Activated T-helper 1 cell treated with anti-CD3 and anti-CD28 coated beads, Interleukin-12 subunit alpha, Interleukin-12 subunit beta, Interleukin-2, Interleukin-4 antibody, amounts not matched to agents 30 ng/mL and 10 ng/mL and 1 ng/mL, durations not matched to agents 14 hours and 24 hours and 36 hours (primary cell): ENCODE data around the gene IL21R. TPM values are rescaled to one million over a fixed set of nuclear protein-coding genes. Genes with fewer than 3 reads are reported as not detected.

Experiments used
- DNase-seq: peaks from one replicate; pipeline ENCODE4 v3.0.0; 2021; ENCODE audit warnings: low spot score
- H3K27ac Mint-ChIP-seq: one replicate; pipeline ENCODE4 v1.8.0; 2021; ENCODE audit warnings: mild to moderate bottlenecking, mixed read lengths
- H3K27me3 Mint-ChIP-seq: one replicate; pipeline ENCODE4 v1.8.0; 2022; ENCODE audit warnings: mild to moderate bottlenecking, moderate library complexity, mixed read lengths; ENCODE audit not compliant: insufficient read depth
- H3K36me3 Mint-ChIP-seq: one replicate; pipeline ENCODE4 v1.8.0; 2021; ENCODE audit warnings: low read depth, mixed read lengths
- H3K4me1 Mint-ChIP-seq: one replicate; pipeline ENCODE4 v1.8.0; 2021; ENCODE audit warnings: low read depth, mixed read lengths
- H3K4me3 Mint-ChIP-seq: one replicate; pipeline ENCODE4 v1.8.0; 2021; ENCODE audit warnings: mild to moderate bottlenecking, moderate library complexity, mixed read lengths
- H3K9me3 Mint-ChIP-seq: one replicate; pipeline ENCODE4 v1.8.0; 2021; ENCODE audit warnings: mixed read lengths
- intact Hi-C: fragments of 100-400 bp; cut with micrococcal nuclease; formaldehyde crosslinking; loops from one replicate; pipeline ENCODE4 v1.15.1; 2024
- total RNA-seq: library from RNA; stranded (reverse); gene quantifications from 2 replicates; pipeline ENCODE4 v1.2.3, GENCODE V29; 2022

The IL21R gene
- total RNA-seq, 1 donor from 2014 or later = 101 TPM

DNA sequence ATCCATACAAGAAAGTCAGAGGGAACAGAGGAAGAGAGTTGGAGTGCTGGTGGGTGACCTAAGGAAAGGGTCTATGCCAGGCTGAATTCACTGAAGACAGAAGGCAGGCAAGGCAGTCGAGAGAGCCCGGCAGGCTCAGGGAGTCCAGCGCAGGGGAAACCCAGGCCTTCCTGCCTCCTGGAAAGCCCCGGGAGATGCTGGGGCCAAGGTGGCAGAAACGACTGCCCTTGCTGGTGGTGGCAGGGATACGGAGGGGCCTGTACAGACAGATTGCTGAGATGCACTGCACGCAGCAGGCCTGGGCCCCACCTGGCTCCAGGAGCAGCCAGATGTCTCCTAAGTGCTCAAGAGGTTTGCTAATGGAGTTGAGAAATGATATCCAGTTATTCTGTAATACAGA, 87.9 kb downstream of the IL21R start:
- intact Hi-C loops = no loop called here
- Mint-ChIP-seq H3K36me3 (peaks cover 43% of the 10 kb centered on the region), H3K27ac (no peak overlapping the region), H3K4me1 (no peaks in the 10 kb centered on the region), H3K4me3 (no peak overlapping the region), H3K9me3 (no peaks in the 10 kb centered on the region), H3K27me3 (no peaks in the 10 kb centered on the region)
- no peak for DNase-seq

DNA sequence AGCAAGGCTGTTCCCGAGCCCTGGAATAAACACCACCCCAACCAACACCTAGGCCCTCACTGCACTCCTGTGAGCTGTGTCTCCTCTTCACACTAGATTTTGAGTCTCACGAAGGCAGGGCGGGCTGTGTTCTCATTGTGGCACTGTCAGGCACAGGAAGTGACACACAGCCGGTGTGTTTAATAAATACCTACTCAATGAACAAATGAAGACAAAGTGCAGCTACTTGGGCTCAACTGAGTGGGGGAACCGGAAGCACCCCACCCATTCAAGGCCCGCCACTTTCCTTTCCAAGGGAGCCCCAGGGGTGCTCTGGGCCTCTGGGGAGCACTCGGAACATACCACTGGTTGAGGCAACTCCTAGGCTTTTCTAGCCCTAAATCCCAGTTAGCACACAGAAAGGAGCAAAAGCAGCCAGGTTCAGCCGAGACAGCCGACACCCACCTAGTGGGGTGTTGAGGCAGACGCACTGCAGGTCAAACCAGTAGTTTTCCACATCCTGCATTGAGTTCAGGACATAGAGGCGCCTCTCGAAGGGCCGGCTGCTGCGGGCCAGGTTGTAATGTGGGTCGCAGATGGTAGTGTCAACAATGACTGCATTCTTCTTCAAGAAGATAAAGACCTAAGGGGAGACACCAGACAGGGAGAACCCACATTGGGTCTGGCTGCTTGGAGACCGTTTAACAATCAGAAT, 90.1 kb downstream of the IL21R start:
- Mint-ChIP-seq H3K4me3 (no peak overlapping the region), H3K9me3 (no peaks in the 10 kb centered on the region), H3K27me3 (no peaks in the 10 kb centered on the region), H3K4me1 (no peaks in the 10 kb centered on the region), H3K27ac (no peak overlapping the region), H3K36me3 (peaks cover 32% of the 10 kb centered on the region)
- intact Hi-C loops = no loop called here
- no peak for DNase-seq

DNA sequence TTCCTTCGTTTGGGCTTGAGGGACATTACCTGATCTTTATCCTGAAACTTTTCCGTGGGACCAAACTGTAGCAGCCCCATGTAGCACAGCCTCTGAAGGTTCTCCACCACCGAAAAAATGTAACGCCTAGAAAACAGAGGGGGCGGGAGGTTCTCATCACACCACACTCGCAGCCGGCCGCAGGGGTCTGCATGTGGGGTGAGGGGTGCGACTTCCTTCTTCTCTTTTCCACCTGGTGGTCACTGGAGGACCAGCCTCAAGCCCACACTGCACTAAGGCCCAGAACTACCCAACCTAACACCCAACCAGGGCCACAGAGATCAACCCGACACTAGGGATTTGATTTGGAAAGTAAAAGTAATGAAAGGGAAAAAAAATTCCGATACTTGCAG, 90.6 kb downstream of the IL21R start:
- no peaks in the 10 kb centered on the region for H3K27me3 Mint-ChIP-seq
- no peak overlapping the region for H3K27ac Mint-ChIP-seq

DNA sequence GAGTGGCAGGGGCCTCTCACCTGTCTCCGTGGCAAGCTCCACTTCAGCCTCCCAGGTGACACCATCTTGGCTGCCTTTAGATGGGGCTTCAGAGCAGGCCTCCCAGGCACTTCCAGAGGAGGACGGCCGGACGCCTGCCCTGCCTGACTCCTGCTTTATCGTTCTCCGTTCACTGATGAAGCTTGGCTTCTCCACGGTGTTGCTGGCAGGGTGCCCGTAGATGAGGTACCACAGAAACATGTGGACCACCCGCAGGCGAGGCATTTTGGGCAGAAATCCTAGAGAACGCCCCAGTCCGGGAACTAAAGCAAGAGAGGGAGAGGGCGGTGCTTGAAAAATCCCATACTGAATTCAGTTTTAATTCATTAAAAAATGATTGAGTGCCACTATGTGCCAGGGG, 93.2 kb downstream of the IL21R start:
- H3K27me3 Mint-ChIP-seq = no peaks in the 10 kb centered on the region

More for the DNA sequence above, 90.6 kb downstream of the IL21R start:
- Mint-ChIP-seq H3K36me3 (peaks cover 35% of the 10 kb centered on the region), H3K4me3 (no peak overlapping the region), H3K9me3 (no peaks in the 10 kb centered on the region), H3K4me1 (no peaks in the 10 kb centered on the region)
- no peak for DNase-seq
- intact Hi-C loops = no loop called here

DNA sequence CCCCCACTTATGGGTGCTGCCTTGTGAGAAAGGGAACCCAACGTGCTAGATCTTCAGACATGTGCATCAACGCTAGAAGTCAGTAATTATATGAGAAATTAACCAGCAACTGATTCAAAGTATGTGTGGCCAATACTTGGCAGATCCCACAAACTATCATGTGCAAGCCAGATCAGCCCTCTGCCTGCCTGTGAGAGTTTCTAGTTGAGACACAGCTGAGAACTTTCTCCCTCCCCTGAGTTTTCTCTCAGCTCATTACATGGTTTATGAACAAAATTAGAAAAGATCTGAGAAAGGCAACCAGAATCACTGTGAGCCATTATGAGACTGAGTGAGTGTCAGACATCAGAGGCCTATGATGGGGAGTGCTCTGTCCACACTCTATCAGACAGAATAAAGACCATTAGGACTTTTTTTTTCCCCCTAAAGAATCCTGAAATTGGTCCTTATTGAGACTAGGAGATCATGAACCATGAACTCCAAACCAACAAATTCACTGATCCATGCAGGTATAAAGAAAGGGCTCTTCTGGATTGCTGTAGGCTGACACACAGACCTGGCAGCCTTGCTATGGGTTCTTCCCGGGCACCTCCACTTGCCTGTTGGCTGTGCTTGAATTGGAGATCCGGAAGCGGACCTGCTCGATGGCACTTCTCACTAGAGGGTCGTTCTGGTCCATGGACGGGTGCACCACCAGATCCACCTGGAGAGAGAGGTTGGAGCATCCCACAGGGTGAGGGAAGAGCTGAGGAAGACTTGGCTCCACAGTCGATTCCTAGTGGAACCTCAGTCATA, 96.3 kb downstream of the IL21R start:
- DNase-seq = no peak
- Mint-ChIP-seq H3K27ac (no peak overlapping the region), H3K4me1 (no peaks in the 10 kb centered on the region), H3K9me3 (no peaks in the 10 kb centered on the region), H3K27me3 (no peaks in the 10 kb centered on the region), H3K36me3 (peaks cover 42% of the 10 kb centered on the region), H3K4me3 (no peak overlapping the region)
- intact Hi-C loops = no loop called here

More for the DNA sequence above, 93.2 kb downstream of the IL21R start:
- H3K4me1 Mint-ChIP-seq = no peaks in the 10 kb centered on the region
- H3K36me3 Mint-ChIP-seq = peaks cover 31% of the 10 kb centered on the region
- H3K9me3 Mint-ChIP-seq = no peaks in the 10 kb centered on the region
- H3K4me3 Mint-ChIP-seq = no peak overlapping the region
- no peak overlapping the region for H3K27ac Mint-ChIP-seq
- no peak for DNase-seq
- intact Hi-C loops = no loop called here

DNA sequence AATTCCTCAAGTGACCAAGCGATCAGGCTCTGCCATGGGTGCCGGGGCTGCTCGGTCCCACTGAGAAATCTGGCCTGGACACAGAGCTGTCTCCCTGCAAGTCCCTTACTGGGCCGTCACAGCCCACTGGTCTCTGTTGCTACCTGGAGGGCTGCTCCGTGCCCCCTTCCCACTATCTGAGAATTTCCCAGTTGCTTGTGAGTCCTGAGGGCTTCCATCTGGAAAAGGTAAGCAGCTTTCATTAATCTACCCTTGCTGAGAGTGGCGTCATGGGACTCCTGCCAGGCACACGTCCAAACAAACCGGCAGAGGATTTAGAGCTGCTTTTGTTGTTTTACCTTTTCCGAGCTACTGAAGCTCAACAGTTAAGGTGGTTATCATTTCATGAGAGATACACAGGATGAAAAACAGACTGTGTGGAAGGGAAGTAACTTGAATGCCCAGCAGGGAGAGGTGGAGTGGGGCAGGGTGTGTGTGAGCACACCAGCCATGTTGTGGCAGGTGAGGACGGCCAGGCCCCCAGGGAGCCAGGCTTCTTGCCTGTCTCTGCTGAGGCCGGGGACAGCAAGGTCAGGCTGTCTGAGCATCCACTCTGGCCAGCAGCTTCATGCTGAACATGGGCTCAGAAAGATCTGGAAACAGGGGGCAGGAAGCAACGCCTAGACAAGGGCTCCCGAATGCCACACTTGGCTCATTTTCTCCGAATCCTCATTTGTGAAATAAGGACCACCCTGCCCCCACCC, 97.1 kb downstream of the IL21R start:
- Mint-ChIP-seq H3K27me3 (no peaks in the 10 kb centered on the region), H3K36me3 (peaks cover 48% of the 10 kb centered on the region)
- DNase-seq = no peak

DNA sequence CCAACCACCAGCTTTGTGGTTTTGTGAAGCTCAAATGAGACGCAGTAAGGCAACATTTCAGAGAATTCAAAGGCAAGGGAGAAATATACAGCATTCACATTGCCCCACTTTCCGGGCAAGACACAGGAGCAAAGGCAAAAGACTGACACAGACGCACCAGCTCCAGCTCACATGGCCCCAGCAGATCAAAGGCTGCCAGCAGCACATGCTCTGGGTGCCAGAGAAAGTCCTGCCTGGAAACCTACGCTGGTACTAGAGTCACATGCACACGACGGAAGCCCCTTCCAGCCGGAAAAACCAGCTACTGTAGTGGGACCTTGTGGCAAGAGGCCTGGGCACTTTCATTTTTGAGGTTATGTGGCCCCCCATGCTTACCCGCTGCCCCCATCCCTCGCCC, 97.7 kb downstream of the IL21R start:
- Mint-ChIP-seq H3K27me3 (no peaks in the 10 kb centered on the region), H3K4me1 (no peaks in the 10 kb centered on the region), H3K27ac (no peak overlapping the region), H3K9me3 (no peaks in the 10 kb centered on the region), H3K4me3 (no peak overlapping the region), H3K36me3 (peaks cover 46% of the 10 kb centered on the region)
- no peak for DNase-seq
- intact Hi-C loops = no loop called here

More for the DNA sequence above, 97.1 kb downstream of the IL21R start:
- Mint-ChIP-seq H3K27ac (no peak overlapping the region), H3K4me3 (no peak overlapping the region), H3K9me3 (no peaks in the 10 kb centered on the region), H3K4me1 (no peaks in the 10 kb centered on the region)
- intact Hi-C loops = no loop called here

DNA sequence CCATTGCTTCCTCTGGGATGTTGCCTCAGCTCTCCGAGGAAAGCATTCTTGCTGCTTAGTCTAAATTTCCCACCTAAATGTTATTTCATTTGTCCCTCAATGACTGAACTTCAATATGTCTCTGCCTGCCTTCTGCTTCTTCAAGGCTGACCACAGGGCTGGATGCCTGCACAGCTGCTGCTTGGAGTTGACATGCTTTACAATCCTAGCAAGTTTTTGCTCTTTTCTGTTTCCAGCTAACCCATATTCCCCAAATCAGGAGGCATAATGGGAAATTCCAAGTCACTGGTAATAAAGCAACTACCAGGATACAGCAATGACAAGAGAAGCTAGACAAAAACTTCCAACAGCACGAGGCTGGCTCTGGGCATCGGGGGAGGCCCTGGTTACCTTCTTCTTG, 98.8 kb downstream of the IL21R start:
- no peak overlapping the region for H3K27ac Mint-ChIP-seq
- H3K9me3 Mint-ChIP-seq = no peaks in the 10 kb centered on the region
- H3K4me1 Mint-ChIP-seq = no peaks in the 10 kb centered on the region
- no peaks in the 10 kb centered on the region for H3K27me3 Mint-ChIP-seq
- DNase-seq = no peak
- H3K36me3 Mint-ChIP-seq = peaks cover 44% of the 10 kb centered on the region
- intact Hi-C loops = no loop called here
- H3K4me3 Mint-ChIP-seq = no peak overlapping the region

Other genes starting within 250 kb of the IL21R start
- 12.5 and 14.5 TPM in 2 replicates for gene KDM8, start 198.6 kb upstream of the IL21R start, total RNA-seq
- gene NSMCE1, start 133.4 kb upstream of the IL21R start, total RNA-seq = 128 and 134 TPM in 2 replicates
- 288 and 320 TPM in 2 replicates for gene IL4R, start 88.2 kb upstream of the IL21R start, total RNA-seq
- 66.5 and 69.9 TPM in 2 replicates for gene GTF3C1, start 147.7 kb downstream of the IL21R start, total RNA-seq
- 12.4 and 17.6 TPM in 2 replicates for gene KATNIP, start 148.0 kb downstream of the IL21R start, total RNA-seq